Fibroblast of skin of abdomen (primary cell): ENCODE results near the gene MITF.
A peak's percentile ranks its signal among the peaks of the same experiment; 100 is the strongest.

ENCODE experiments used
- DNase-seq: peaks from one replicate; pipeline ENCODE4 v3.0.0-alpha.2; 2013

MITF gene

DNA sequence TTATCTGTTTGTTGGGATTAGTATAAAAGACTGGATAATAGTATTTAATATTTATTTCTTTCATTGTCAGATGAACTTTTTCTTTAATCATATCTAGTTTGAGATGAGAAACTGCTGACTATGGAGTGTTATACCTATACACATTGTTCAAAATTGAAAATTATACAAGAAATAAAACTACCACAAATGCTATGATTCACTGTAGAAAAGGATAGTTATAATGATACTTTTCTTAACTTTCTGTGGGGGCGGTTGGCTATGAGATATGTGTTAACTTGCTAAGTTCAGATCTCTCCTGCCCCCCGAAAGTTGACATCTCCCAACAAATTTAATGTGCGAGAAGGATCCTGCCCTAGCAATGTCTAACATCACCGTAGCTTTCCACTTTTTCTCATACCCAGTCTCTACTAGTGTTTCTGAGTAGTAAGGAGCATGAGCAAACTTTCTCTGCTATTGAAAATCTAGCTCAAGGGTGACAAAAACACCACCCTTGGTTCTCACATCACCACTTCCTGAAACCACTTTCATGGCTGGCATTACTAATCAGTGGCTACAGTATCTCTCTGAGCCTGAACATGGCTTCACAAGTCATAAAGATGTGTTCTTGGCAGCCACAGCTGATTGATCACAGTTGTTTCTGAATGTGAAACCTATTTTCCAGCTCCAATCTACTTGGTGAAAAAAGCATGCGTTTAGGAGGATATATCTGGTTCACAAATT is 244.4 kb downstream of the MITF start:
- no peak for DNase-seq

DNA sequence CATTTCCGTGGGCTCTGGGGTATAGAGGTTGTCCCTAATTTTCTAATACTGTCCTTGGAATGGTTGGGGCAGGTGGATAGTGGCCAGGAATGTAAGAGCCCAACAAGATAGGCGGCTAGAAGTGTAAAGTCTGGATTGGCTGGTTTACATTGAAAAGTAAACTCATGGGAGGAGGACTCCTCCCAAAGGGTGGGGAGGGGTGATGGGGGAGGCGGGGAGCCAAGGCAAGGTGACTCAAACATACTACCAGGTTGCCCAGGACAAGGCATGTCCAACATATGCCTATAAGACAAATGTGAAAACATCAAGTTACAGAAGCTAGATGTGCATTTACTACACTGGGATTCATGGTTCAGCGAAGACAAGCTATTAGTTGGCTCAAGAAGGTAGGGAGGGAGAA is 246.0 kb downstream of the MITF start:
- no peak for DNase-seq

DNA sequence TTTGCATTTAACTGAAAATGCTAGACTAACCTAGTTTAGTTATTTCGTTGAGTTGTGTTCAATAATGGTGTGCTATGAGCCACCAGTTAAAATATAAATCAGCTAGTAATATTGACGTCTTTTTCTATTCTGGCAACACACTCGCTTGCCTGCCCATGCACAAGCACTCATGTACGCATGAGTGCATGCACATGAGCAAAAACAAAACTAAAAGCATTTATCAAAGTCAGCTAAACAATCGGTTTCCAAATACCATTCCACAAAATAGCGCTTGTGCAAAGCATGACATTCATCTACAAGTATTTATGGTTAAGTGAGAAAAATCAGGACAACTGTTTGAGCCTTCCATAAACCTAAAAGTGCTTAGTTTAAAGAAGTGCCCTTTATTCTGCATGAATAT is 247.2 kb downstream of the MITF start:
- DNase-seq: no peak

DNA sequence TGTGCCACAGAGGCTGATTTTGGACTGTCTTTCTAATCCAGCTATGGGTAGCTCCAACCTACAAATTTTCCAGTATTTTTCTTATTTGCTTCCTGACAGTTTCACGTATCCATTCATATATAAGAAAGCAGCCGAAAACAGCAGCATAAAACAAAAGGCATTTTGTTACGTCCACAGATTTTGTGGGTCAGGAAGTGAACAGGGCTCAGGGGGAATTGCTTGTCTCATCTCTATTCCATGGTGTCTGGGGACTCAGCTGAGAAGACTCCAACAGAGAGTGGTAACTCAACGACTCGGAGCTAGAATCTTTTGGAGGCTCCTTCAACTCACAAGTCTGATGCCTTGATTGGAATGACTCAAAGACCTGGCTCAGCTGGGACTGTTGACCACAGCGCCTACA is 248.6 kb downstream of the MITF start:
- no peak for DNase-seq

DNA sequence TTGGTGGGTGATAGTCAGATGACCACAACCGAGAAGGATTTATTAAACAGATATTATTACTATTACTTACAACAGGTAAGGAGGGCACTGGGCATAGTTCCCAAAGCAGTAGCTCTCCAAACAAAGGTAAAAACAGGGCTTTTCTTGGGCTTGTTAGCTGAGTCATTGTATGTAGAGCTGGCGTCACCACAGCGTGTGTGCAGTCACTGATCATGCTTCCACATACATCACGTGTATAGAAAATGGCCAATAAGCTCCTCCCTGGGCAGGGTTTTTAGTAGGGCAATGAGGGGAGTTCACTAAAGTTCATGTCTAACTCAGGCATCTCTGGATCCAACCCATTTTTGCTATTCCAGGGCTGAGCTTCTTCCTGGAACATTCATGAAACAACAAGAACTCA is 254.5 kb downstream of the MITF start:
- no peak for DNase-seq

DNA sequence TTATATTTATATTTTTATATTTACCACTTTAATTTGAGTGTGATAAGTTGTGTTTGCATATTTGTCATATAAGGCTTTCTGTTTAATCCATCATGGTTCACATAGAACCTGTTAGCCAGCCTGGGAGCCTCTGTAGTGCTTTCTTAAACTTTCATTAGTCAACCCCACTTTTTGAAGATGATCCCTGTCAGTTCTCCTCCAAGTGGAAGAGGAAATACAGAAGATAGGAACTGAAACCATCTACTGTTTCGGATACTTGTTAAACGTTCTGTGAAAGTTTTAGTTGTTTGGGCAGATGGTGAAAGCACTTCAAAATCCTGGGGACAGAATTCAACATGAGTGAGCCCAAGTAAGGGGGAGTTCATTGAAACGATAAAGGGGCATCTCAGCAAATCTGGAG is 255.7 kb downstream of the MITF start:
- DNase-seq: no peak

DNA sequence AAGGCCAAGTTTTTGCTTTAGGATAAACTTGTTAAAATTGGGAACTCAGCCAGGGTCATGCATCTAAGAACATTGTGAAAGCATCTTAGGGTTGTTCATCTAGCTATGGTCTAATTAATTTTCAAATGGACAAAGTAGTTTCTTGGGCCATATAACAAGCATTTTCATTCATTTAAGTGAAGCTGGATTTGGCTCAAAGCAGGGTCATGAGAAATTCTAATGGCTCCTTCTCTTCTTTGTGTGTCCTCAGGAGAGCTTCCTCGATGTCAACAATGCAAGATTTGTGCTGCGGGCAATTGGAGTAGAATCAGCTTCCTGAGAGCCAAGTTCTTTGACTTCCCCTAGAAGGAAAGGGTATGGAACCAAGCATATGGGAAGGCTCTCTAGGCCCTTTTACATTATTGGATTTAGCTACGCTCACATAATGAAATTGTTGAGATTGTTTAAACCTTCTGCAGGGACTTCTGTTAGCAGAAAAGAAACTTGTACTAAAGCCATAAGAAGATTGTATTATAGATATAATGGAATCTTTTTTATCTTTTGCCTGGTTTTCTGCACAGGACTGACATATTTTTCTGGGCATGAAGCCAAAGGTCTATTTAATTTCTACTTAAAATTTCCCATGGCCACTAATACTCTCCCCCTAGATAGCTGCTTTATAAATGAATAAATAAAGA is 258.5 kb downstream of the MITF start:
- DNase-seq: no peak

DNA sequence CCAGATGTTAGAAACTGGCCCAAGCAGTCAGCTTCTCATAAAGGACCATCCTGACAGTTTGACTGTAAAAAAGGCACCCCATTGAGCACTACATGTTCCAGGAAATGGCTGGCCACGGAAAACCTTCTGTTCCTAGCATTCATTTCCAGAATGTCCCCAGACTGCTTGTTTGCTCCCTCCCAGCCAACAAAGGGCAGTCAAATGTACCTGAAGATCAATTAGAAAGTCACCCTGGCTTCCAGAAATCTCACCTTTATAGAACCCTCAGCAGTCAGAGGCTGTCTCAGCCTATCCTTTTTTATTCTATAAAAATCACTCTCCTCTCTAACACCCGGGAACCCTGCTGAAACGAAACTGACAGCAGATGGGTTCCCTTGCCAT is 259.5 kb downstream of the MITF start:
- no peak for DNase-seq

DNA sequence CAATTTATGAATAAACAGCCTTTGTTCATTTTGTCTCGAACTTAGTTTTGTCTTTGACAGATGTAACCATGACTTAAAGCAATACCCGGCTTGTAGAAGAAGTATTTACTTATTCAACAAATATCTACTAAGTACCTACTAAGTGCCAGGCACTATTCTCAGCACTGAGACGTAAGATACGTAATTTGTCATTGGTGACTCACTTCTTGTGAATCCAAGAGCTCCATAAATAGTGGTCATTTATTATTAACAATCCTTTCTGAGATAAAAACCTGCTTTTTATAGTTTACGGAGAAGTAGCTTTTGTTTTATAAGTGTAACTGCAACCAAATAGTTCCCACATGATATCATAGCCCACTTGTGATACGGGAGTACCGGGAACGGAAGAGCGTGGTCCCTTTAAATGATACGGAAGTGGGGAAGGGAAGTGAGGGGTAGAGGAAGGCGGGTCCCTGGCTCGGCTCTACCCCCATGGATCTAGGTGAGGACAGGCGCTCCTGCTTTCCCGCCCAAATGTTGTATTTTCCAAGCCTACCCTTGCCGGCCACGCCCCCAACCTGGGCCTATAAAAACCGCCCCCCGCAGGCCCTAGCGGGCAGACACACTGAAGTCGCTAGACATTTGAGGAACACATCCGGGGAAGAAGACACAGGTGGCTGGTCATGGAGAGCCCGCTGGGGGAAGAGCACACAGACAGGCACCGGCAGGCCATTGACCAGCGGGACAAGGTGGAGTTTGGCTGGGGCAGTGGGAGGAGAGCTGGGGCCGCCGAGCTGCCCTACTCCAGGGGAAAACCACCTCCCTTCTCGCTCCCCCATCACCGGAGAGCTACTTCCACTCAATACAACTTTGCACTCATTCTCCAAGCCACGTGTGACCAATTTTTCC is 260.1 kb downstream of the MITF start, which contains the start of gene SAMMSON:
TSS of gene SAMMSON (plus strand) at position 594 of the 888 bp plus-strand sequence.
- DNase-seq: peak; percentile 1

DNA sequence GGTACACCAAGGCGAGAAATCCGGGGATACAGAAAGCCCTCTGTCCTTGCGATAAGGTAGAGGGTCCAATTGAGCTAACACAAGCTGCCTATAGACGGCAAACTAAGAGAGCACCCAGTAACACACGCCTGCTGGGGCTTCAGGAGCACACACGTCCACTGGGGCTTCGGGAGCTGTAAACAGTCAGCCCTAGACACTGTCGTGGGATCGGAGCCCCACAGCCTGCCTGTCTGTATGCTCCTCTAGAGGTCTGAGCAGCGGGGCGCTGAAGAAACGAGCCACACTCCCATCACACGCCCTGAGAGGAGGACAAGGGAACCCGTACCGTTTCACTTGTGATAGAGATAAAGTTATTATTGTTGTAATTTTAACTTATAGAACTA is 260.8 kb downstream of the MITF start:
- DNase-seq: no peak

DNA sequence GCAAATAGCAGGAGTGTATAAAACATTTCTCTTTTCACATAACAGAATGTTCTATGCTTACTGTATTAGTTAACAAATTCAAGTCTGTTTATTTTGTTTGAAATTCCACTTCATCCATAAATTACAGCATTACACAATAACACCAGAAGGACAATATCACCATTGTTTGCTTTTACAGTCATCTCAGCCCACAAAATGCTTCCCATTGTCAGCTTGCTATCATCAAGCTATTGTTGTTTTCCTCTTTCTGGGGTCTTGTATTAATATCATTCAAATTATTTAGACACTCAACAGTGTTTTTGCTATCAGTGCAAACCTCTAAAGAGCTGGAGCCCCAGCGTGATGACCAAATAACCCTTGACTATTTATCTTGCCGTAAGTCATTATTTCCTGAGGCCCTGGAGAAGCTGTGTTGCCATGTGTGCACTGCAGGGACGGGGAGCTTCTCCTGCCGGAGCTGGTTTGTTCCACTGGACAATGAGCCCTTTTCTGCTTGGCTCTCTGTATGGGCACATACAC is 261.4 kb downstream of the MITF start:
- DNase-seq: no peak

DNA sequence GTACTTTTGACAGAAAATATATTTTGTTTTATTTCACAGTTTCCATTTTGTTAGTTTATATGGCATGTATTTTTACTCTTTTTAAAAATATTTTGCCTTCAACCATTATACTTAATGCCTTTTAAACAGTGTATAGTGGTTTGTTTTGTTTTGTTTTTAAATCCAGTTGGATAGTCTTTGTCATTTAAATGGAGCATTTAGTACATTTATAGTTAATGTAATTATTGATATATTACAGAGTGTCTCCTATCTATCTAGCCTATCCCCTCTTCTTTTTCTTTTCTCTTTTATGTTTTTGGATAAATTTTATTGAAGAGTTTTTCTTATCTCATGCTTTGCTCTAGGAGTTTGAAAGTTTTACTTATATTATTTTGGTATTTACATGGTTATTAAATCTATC is 263.9 kb downstream of the MITF start:
- DNase-seq: no peak

DNA sequence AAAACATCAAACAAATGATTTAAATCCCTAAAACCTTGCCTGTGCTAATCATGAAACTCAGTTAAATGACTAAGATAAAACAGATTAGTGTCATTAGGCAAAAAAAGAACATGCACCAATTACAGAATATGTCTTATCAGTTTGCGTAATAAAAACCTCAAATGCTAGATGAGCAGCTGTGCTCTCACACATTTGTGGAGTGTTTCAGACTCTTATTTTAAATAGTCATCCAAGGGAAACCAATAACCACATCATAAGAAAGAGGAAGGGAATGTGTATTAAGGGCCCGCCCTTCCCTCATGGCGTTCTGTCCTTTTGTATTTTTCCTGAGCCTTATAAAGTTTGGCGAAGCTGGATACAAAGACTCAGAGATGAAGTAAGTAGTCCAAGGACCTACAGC is 266.8 kb downstream of the MITF start:
- no peak for DNase-seq

DNA sequence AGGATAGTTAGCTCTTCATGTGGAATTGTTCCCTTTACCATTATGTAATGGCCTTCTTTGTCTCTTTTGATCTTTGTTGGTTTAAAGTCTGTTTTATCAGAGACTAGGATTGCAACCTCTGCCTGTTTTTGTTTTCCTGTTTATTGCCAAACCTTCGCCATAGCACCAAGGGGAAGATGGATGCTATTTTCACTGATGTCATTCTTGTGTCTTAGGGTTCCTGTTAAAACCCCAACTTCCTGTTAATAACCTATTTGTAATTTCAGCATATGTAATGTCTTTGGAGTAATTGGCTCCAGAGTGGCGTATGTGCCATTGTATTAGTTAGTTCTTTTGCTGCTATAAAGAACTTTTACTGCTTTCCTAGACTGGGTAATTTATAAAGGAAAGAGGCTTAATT is 271.1 kb downstream of the MITF start:
- no peak for DNase-seq

DNA sequence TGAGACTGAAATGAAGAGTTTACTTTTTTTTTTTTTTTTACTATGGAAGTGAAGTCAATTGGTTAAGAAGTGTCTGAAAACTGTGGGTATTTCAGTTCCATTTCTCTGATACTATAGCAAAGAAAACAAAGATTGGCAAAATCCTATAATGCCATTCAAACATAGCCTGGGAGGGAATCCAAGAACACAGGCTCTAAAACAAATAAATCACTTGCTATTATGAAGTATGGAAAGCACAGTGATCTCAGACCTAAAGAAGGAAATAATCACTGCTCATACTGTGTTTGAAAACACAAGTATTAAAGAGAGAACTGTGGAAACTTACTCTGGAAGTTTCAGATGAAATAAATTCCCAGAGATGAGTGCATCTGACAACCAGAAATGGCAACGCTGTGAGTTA is 272.3 kb downstream of the MITF start:
- no peak for DNase-seq
